GM12878 (cell line): ENCODE data around the gene PHLDB3.

Source experiments
- CTCF ChIP-seq, 3 experiments: IDR thresholded peaks in 2 of 3; conservative IDR thresholded peaks in 1 of 3; 2 replicates each; pipeline ENCODE4 v1.5.1; 2011; ENCODE audit warnings: low read depth in 3 of 3, low read length in 3 of 3, mild to moderate bottlenecking in 3 of 3, control low read depth in 2 of 3, moderate library complexity in 2 of 3, inconsistent platforms in 1 of 3, mixed read lengths in 1 of 3; ENCODE audit not compliant: control insufficient read depth in 2 of 3, insufficient read depth in 1 of 3; ENCODE audit errors: extremely low read depth in 1 of 3
- E2F8 ChIP-seq: fragments of 450-650 bp; IDR thresholded peaks from 2 replicates; pipeline ENCODE4 v1.6.1; 2018; ENCODE audit warnings: mild to moderate bottlenecking, low read depth, moderate library complexity; ENCODE audit not compliant: partially characterized antibody
- NFIC ChIP-seq: IDR thresholded peaks from 2 replicates; pipeline ENCODE4 v1.6.1; 2012; ENCODE audit warnings: low read depth, mild to moderate bottlenecking, inconsistent platforms, low read length, moderate library complexity
- SMC3 ChIP-seq: IDR thresholded peaks from 2 replicates; pipeline ENCODE4 v1.6.1; 2011; ENCODE audit warnings: low read length, improper control_type of control experiment, borderline replicate concordance
- SP1 ChIP-seq: IDR thresholded peaks from one replicate; pipeline ENCODE4 v1.6.1; 2011; ENCODE audit warnings: low read depth, low read length
- TF ChIP-seq, protein P1 (sequence below): IDR thresholded peaks from 2 replicates; pipeline ENCODE4 v1.6.1; 2012; ENCODE audit warnings: low read depth, low read length, improper control_type of control experiment

GRCh38 chr19:43465468-43466120, 39.0 kb downstream of the PHLDB3 start, which contains the start of gene LYPD3:
- TF ChIP-seq, protein P1, sequence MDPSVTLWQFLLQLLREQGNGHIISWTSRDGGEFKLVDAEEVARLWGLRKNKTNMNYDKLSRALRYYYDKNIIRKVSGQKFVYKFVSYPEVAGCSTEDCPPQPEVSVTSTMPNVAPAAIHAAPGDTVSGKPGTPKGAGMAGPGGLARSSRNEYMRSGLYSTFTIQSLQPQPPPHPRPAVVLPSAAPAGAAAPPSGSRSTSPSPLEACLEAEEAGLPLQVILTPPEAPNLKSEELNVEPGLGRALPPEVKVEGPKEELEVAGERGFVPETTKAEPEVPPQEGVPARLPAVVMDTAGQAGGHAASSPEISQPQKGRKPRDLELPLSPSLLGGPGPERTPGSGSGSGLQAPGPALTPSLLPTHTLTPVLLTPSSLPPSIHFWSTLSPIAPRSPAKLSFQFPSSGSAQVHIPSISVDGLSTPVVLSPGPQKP, result no peak
- TF ChIP-seq E2F8 (no peak), SMC3 (no peak), SP1 (no peak), NFIC (no peak), CTCF (IDR thresholded peaks at IDR 0.05 in 2 of 3, conservative IDR thresholded peaks at IDR 0.05 in 1 of 3; ENCODE audit: control insufficient read depth in 2 of 3, extremely low read depth in 1 of 3, insufficient read depth in 1 of 3, low read depth in 3 of 3, low read length in 3 of 3) (no peak)
